Hepatocyte (in vitro differentiated cells): ENCODE data around the gene CDAN1. TPM values are rescaled to one million over a fixed set of nuclear protein-coding genes. Genes with fewer than 3 reads are reported as not detected.

ENCODE experiments used
- DNase-seq: peaks from one replicate; pipeline ENCODE4 v3.0.0-alpha.2; 2016; ENCODE audit warnings: low spot score
- H2AFZ ChIP-seq: fragments of 200-600 bp; sonication (generic); 2 replicates; pipeline ENCODE4 v1.6.0; 2016; ENCODE audit warnings: antibody characterized with exemption, mild to moderate bottlenecking
- H3K27ac ChIP-seq: fragments of 200-600 bp; sonication (generic); 2 replicates; pipeline ENCODE4 v1.5.1; 2016; ENCODE audit warnings: mild to moderate bottlenecking
- H3K27me3 ChIP-seq: fragments of 200-600 bp; sonication (generic); 2 replicates; pipeline ENCODE4 v1.6.1; 2016
- H3K36me3 ChIP-seq: fragments of 200-600 bp; sonication (generic); replicated peaks from 2 replicates; pipeline ENCODE4 v1.5.1; 2016; ENCODE audit warnings: low read depth; ENCODE audit not compliant: insufficient read depth
- H3K4me1 ChIP-seq: fragments of 200-600 bp; sonication (generic); 2 replicates; pipeline ENCODE4 v1.5.1; 2016; ENCODE audit warnings: mild to moderate bottlenecking, moderate library complexity; ENCODE audit not compliant: insufficient read depth
- H3K4me2 ChIP-seq: fragments of 200-600 bp; sonication (generic); 2 replicates; pipeline ENCODE4 v1.6.0; 2016
- H3K4me3 ChIP-seq: fragments of 200-600 bp; sonication (generic); 2 replicates; pipeline ENCODE4 v1.5.1; 2016; ENCODE audit warnings: mild to moderate bottlenecking
- H3K79me2 ChIP-seq: fragments of 200-600 bp; sonication (generic); 2 replicates; pipeline ENCODE4 v1.6.0; 2017; ENCODE audit warnings: mild to moderate bottlenecking
- H3K9me2 ChIP-seq: fragments of 200-600 bp; sonication (generic); replicated peaks from 2 replicates; pipeline ENCODE4 v1.6.0; 2017; ENCODE audit warnings: mild to moderate bottlenecking; ENCODE audit not compliant: insufficient read depth
- H3K9me3 ChIP-seq: fragments of 200-600 bp; sonication (generic); 2 replicates; pipeline ENCODE4 v1.5.1; 2016; ENCODE audit warnings: low read depth, mild to moderate bottlenecking
- H4K20me1 ChIP-seq: fragments of 200-600 bp; sonication (generic); 2 replicates; pipeline ENCODE4 v1.6.0; 2016; ENCODE audit warnings: mild to moderate bottlenecking; ENCODE audit not compliant: insufficient read depth, poor library complexity, severe bottlenecking
- CTCF ChIP-seq: fragments of 200-600 bp; sonication (generic); IDR thresholded peaks from 2 replicates; pipeline ENCODE4 v1.5.1; 2016; ENCODE audit warnings: antibody characterized with exemption, mild to moderate bottlenecking; ENCODE audit not compliant: poor library complexity
- EZH2 ChIP-seq: fragments of 200-600 bp; sonication (generic); IDR thresholded peaks from 2 replicates; pipeline ENCODE4 v1.6.1; 2016; ENCODE audit warnings: antibody characterized with exemption, mild to moderate bottlenecking, borderline replicate concordance
- EZH2phosphoT487 ChIP-seq: fragments of 200-600 bp; sonication (generic); IDR thresholded peaks from one replicate; pipeline ENCODE4 v1.6.1; 2018; ENCODE audit warnings: antibody characterized with exemption, mild to moderate bottlenecking, low read depth, moderate library complexity; ENCODE audit not compliant: unreplicated experiment, severe bottlenecking
- WGBS: methylation state at CpG from one replicate; pipeline ENCODE4 v1.1.6; 2016; ENCODE audit warnings: low lambda C conversion rate; ENCODE audit errors: missing lambda C conversion rate; 5-methylcytosine and 5-hydroxymethylcytosine counted together
- polyA plus RNA-seq: library from polyadenylated mRNA; unstranded; fragments of >200 nt; fragmentation: Nextera tagmentation; extraction: Ambion mirVana; gene quantifications from 2 replicates; pipeline ENCODE4 v1.2.1, GENCODE V29; 2016
- total RNA-seq: library from RNA; depleted of rRNA; stranded (reverse); fragments of >200 nt; gene quantifications from 2 replicates; pipeline ENCODE4 v1.2.3, GENCODE V29; 2014

Gene CDAN1
- total and polyA plus RNA-seq, 2 experiments from 2014 or later, result 12.3 to 13.9 TPM

- Histone ChIP-seq H3K4me2 (no peak overlapping the region), H3K79me2 (no peaks in the 10 kb centered on the region), H3K9me3 (no peaks in the 10 kb centered on the region), H3K27me3 (no peaks in the 10 kb centered on the region), H3K27ac (no peak overlapping the region), H2AFZ (no peak overlapping the region), H3K36me3 (no peaks in the 10 kb centered on the region), H3K4me1 (no peaks in the 10 kb centered on the region), H3K9me2 (no peaks in the 10 kb centered on the region), H4K20me1 (no peaks in the 10 kb centered on the region), H3K4me3 (no peak overlapping the region)
- DNase-seq, result no peak
- 97% methylated on average over 10 of the region's 10 CpGs for WGBS
- TF ChIP-seq EZH2phosphoT487 (no peak), CTCF (no peak), EZH2 (no peak)
Observed at GRCh38 chr15:42694398-42694797, 42.5 kb downstream of the CDAN1 start.

GRCh38 chr15:42693942-42694341 lies 43.0 kb downstream of the CDAN1 start:
- H3K36me3 ChIP-seq, result no peaks in the 10 kb centered on the region

GRCh38 chr15:42693496-42693895 lies 43.4 kb downstream of the CDAN1 start:
- H3K27me3 ChIP-seq, result no peaks in the 10 kb centered on the region
- H3K4me1 ChIP-seq, result no peaks in the 10 kb centered on the region
- no peak overlapping the region for H3K27ac ChIP-seq
- no peaks in the 10 kb centered on the region for H3K9me2 ChIP-seq
- H3K79me2 ChIP-seq, result no peaks in the 10 kb centered on the region
- H3K4me3 ChIP-seq, result no peak overlapping the region
- no peaks in the 10 kb centered on the region for H3K9me3 ChIP-seq
- WGBS, result 92% methylated on average over 6 of the region's 6 CpGs
- no peaks in the 10 kb centered on the region for H3K36me3 ChIP-seq
- no peaks in the 10 kb centered on the region for H4K20me1 ChIP-seq
- no peak overlapping the region for H3K4me2 ChIP-seq
- DNase-seq, result no peak
- no peak for TF ChIP-seq CTCF
- TF ChIP-seq EZH2phosphoT487, result no peak
- no peak overlapping the region for H2AFZ ChIP-seq

More at GRCh38 chr15:42693942-42694341, 43.0 kb downstream of the CDAN1 start:
- Histone ChIP-seq H3K4me1 (no peaks in the 10 kb centered on the region), H3K4me3 (no peak overlapping the region), H3K4me2 (no peak overlapping the region), H3K9me2 (no peaks in the 10 kb centered on the region), H3K79me2 (no peaks in the 10 kb centered on the region), H3K27ac (no peak overlapping the region), H3K27me3 (no peaks in the 10 kb centered on the region), H4K20me1 (no peaks in the 10 kb centered on the region), H3K9me3 (no peaks in the 10 kb centered on the region), H2AFZ (no peak overlapping the region)
- 98% methylated on average over 6 of the region's 6 CpGs for WGBS
- DNase-seq, result no peak
- TF ChIP-seq CTCF (no peak), EZH2 (no peak), EZH2phosphoT487 (no peak)

GRCh38 chr15:42692997-42693396 lies 43.9 kb downstream of the CDAN1 start:
- H4K20me1 ChIP-seq, result no peaks in the 10 kb centered on the region
- WGBS, result 97% methylated on average over 4 of the region's 4 CpGs

More at GRCh38 chr15:42692997-42693396, 43.9 kb downstream of the CDAN1 start:
- Histone ChIP-seq H3K9me3 (no peaks in the 10 kb centered on the region), H3K9me2 (no peaks in the 10 kb centered on the region), H3K27ac (no peak overlapping the region), H2AFZ (no peak overlapping the region), H3K4me2 (no peak overlapping the region), H3K79me2 (no peaks in the 10 kb centered on the region), H3K36me3 (no peaks in the 10 kb centered on the region), H3K4me1 (no peaks in the 10 kb centered on the region), H3K4me3 (no peak overlapping the region), H3K27me3 (no peaks in the 10 kb centered on the region)
- no peak for DNase-seq
- TF ChIP-seq EZH2phosphoT487 (no peak), CTCF (no peak), EZH2 (no peak)
